NB4 (cell line): ENCODE data around the gene CLEC7A.

ENCODE experiments used
- CTCF ChIP-seq: IDR thresholded peaks from one replicate; pipeline ENCODE4 v1.5.1; 2012; ENCODE audit warnings: low read depth, low read length
- MYC ChIP-seq: IDR thresholded peaks from 2 replicates; pipeline ENCODE4 v1.6.1; 2011; ENCODE audit warnings: low read depth, low read length
- POLR2A ChIP-seq: IDR thresholded peaks from 2 replicates; pipeline ENCODE4 v1.6.1; 2011; ENCODE audit warnings: mild to moderate bottlenecking; ENCODE audit not compliant: insufficient read length; ENCODE audit errors: extremely low read depth

DNA sequence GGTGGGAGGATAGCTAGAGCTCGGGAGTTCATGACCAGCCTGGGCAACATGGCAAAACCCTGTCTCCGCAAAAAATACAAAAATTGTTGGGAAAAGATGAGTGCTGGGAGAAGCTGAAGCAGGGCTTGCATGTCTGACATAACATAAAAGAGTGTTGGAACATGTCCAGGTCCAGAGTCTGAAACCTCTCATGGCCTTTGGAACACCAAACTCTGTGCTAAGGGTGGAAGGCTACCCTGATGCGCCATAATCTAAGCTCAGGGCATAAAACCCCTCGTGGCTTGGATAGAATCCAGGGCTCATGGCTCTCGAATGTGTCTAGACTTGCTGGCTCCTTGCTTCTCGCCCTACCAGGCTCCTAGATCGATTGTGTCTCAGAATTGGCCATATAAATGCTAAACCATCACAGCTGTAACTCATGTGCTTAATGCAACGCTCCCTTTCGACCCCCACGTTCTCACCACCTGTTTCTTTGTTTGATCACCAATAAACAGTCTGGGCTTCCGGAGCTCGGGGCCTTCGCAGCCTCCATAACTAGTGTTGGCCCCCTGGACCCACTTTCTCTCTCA, 6.7 kb upstream of the CLEC7A start:
- TF ChIP-seq CTCF (no peak), POLR2A (no peak), MYC (no peak)
